ENCODE results near the gene WDR36.

- no peak for TF ChIP-seq TAF1 (IDR thresholded peaks at IDR 0.05; ENCODE audit: low read depth, low read length)
- TF ChIP-seq POLR2A (IDR thresholded peaks at IDR 0.05; ENCODE audit: low read depth, low read length): no peak
- no peak for TF ChIP-seq SPI1 (IDR thresholded peaks at IDR 0.05; ENCODE audit: low read depth, low read length)
- TF ChIP-seq POU2F2 (IDR thresholded peaks at IDR 0.05; ENCODE audit: low read depth, low read length): no peak
Measured at GRCh38 chr5:111142932-111143331, 50.8 kb downstream of the WDR36 start.

Data from GM12891 (cell line).